GM21576 (cell line): ENCODE results near the gene TJP1.
"Not testable (repeated sequence)": the region's sequence is repeated elsewhere in the genome, so short reads cannot be mapped to it uniquely, and the experiment has no call there.

Source experiments
- ATAC-seq: cut with Tn5 transposase; IDR thresholded peaks from one replicate; pipeline ENCODE4 v1.9.1; 2021; ENCODE audit warnings: mild to moderate bottlenecking, moderate library complexity; ENCODE audit not compliant: unreplicated experiment

Gene TJP1

DNA sequence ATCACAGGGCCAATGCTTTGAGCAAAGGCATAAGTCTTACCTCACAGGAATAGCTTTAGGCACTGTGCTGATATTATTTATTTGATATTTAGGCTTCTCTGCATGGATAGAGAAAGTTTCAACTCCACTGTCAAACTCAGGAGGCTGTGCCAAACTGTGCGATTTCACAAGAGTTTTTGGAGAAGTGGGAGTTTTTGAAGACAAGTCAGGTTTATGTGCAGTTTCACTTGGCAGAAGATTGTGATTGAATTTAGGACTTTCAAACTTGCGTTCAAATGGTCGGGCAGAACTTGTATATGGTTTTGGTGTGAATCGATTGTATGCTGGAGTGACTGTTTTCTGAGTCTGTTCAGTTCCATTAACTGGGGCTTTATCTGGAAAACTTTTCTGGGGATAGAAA is 113.7 kb downstream of the TJP1 start:
- ATAC-seq, result no peak

DNA sequence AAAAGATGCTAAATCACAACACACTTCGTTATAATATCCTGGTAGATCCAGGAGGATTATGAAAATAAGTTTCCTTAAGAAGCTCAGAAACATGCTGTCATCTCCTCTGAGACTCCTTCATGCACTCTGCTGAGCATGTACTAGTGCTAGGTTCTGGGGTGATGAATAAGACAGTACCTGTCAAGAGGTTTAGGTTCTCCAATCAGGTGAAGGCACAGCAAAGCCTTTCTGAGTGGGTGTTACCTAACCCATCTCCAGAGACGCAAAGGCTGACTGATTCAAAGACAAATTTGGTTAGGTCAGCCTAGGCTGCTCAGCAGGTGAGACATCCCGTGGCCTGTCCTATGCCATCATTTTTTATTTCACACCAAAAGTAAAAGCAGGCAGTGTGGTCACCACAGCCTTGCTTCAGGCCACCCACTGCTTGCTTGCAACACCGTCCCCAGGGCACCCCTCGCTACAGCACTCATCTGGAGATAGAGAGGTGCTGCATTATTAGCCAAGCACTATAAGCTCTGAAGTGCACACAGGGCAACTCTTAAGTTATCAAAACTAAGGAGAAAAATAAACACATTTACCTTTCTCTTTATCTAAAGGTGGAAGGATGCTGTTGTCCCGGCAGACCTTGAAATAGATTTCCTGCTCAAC is 117.2 kb downstream of the TJP1 start:
- ATAC-seq, result no peak

DNA sequence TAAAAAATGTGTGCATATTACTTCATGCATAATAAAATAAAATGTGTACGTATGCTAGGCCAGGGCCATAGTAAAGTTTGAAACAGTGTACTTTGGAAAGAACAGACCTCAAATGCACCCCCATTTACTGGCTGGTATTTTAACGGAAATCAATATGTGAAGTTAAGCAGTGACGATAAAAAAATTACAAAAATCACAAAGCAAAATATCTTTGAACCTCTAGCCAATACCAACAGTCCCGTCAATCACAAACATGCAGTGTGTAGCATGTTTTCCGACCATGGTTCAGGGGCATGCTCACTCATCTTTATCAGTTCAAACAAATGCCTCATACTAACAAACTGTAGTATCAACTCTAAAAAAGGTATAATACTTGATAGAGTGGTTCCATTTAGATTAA is 121.1 kb downstream of the TJP1 start:
- ATAC-seq, result no peak

DNA sequence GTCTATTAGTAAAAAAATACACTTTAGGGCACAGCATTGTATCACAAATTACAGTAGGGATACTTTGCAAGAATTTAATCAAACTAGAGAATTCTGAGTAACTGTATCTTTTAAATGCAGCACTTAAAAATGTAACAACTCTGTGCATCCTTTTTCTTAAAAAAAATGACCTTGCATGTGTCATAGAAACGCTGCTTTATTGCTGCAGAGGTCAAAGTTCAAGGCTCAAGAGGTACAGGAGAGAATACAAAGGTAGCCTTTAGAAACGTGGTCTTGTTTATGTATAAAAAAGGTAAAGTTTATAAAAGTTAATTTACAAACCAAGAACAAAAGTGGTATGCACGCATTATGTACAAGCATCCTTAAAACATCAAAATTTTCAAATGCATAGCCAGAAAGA is 122.0 kb downstream of the TJP1 start:
- no peak for ATAC-seq

DNA sequence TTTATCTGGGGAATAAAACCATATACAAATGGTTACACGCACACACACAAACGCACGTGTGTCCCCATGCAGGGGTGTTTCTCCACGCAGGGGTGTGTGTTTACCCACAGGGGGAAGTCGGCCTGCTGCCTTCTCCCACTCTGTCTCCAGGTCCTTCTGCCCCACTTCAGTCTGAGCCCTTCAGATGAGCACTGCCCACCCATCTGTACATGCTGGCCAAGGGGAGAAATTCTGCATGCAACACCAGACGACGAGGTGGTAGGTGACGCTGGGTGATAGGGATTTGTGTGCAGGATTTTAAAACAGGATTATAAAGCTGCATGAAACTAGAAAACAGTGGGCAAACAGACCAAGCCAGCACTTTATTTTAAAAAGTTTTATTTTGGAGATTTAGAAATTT is 122.5 kb downstream of the TJP1 start:
- ATAC-seq, result no peak

DNA sequence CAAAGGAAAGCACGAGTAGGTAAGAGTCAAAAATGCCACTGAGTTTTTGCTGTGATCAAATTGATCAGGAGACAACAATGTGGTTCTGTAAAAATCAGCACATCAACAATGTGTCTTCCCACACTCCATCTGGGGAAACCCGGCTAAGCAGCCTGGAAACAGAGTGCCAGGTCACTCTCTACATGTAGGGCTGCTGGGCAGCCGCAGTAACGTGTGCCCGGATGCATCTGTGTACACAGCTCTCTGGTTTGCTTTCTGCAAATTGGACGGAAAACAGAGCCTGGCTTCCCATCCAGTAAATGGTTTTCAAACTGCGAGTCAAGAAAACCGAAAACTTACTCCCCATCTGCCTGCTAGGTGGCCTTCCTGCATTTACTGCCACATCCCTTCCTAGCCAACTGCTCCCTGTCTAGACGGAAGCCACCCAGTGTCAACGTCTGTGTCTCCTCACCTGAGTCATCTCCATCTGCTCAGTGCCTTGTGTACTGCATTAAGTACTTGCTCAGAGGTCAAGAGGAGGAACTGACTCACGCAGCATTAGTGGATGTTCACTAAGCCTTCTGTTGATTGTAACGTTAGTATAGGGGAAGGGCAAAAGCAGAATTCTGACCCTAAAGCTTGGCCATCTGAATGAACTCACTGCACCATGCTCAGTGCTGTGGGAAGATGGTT is 124.1 kb downstream of the TJP1 start:
- no peak for ATAC-seq

DNA sequence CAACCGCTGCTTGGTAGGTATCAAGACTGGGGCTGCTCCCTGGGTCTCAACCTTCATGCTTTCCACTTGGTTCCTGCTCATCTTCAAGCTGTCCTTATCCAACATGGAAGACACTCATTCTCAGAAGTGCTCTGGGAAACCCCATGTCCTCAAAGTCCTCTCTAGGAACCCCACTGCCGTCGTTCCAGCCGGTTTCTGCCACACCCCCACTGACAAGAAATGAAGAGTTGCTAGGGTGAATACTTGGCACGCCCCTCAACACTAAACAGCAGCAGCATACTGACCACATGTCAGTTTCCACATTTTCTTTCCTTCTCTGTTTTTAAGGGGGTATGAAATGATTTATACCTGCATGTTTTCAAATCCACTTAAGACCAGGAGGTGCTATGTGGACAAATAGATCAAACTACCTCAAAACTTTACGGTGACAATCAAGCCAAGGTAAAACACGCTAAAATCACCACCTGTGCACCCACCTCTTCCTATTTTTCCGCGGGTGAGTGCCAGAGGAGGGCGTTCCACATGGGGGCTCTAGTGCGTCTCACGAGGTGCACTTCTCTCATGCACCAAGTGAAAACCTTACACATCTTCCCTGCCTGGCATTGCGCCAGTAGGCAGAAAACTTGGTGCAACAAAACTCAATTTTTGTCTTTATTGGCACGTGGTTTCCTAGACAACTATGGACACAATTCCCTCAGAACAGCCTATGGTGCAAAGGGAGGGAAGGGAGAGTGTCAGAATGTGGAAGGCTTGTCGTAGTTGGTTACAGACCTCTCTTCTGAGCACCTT is 125.1 kb downstream of the TJP1 start:
- no peak for ATAC-seq

DNA sequence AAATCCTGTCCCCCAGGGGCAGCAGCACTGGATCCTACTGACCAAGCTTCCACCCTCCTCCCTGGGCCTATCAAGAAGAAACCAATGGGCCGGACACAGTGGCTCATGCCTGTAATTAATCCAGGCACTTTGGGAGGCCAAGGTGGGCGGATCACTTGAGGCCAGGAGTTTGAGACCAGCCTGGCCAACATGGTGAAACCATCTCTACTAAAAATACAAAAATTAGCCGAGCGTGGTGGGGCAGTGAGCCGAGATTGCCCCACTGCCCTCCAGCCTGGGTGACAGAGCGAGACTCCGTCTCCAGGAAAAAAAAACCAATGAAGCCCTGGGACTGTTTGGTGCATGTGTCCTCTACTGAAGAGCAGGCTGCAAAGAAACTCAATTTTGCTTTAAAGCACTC is 125.8 kb downstream of the TJP1 start:
- ATAC-seq, result not testable (repeated sequence)

DNA sequence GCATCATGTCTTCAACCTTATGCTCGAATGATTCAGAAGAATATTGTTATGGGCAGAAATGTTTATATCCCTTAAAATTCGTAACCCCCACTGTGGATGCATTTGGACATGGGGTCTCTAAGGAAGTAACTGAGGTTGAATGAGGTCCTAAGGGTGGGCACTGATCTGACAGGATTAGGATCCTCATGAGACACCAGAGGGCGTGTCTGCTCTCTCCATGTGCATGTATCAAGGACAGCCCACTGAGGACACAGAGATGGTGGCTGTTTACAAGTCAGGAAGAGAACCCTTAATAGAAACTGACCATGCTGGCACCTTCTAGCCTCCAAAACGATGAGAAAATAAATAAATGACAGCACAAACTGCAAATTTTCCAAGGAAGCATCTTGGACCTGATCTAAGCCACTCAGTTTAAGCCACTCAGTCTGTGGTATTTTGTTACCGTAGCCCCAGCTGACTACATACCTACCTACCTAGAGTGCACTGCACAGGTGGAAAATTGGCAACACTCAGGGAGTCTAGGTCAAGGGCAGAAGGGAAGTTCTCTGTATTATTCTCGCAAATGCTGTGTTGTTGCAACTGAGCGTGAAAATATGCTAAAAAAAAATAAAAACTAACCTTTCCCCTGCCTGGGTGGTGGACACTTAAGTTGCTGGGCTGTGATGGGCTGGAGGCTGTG is 126.6 kb downstream of the TJP1 start:
- ATAC-seq, result no peak

DNA sequence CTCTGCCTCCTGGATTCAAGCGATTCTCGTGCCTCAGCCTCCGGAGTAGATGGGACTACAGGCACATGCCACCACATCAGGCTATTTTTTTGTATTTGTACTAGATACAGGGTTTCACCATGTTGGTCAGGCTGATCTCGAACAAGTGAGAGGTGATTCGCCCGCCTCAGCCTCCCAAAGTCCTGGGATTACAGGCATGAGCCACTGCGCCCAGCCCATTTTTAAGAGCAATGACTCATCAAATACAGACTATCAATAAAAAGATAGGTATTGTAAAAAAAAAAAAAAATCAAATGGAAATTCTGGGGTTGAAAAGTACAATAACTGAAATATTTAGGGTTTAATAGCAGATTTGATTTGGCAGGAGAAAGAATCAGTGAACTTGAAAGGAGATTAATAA is 129.0 kb downstream of the TJP1 start:
- no peak for ATAC-seq

DNA sequence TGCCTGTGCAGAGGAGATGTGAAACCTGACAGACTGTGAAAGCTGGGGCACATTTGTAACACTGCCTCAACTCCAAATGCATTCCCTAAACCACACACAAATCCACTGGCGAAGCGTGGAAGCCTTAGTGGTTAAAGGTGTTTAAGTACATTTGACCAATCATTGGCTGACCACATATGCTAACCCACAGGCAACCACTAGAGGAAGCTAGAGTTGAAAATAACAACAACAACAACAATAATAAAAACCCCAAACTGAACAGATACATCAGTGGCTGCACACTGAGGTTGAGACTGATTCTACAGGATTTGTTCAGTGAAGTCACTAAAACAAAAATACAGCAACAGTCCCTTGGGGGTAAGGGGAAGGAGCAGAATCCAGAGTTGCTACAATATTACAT is 129.7 kb downstream of the TJP1 start:
- no peak for ATAC-seq

DNA sequence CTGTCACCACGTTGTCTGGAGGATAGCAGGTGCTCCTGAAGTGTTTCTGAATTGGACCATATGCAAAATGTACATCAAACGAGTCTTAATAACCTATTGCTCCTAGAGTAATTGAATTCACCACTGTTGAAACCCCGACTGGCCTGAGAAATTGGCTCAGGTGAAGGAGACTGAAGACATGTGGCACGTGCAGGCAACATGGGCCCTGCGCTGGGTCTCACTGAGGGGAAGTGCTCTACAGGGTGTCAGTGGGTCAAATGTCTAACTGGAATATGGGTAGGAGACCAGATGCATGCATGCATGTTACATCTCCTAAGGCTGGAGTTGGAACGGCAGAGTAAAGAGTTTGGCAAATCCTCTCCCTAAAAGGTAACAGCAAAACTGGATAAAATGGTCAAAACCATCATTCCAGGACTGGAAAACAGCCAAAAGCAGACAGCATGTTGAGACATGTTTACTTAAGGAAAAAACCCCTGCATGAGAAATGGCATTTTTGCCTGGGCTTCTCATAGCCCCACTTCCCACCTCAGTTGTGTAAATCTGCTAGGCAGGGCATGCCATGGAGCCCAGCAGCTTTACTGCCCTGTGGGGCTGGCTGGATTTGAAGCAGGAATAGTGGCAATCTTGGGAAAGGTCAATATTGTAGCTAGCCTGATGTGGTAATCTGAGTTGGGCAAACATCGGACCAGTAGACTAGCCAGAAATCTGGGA is 131.3 kb downstream of the TJP1 start:
- no peak for ATAC-seq

DNA sequence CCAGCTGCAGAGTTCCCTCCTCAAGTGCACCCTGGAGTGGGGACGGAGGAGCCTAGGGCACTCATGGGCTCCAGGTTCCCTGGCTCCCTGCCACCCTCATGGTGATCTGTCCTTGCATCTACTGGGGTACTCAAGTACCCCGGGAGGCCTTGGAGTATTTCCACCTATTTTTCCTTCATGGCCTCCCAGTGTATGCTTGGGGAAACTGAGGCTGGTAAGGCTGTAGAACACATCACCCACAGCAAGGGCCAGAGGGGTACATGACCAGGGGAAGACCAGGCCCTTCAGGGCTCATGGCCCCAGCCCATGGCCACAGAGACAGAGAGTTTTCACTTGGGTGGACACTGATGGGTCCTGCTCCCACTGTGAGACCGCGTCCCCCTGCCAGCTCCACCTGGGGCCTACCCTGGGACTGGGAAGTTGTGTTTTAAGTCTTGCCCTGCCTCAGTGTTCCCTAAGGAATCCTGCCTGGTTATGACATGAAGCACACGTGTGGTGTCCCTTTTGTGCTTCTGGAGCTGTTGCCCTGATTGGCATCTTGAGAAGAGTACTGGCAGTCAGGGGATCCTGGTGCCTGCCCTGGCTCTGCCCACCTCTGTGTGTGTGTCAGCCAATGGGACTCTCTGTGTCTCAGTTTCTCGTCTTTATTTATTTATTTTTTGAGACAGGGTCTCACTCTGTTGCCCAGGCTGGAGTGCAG is 132.8 kb downstream of the TJP1 start:
- no peak for ATAC-seq

DNA sequence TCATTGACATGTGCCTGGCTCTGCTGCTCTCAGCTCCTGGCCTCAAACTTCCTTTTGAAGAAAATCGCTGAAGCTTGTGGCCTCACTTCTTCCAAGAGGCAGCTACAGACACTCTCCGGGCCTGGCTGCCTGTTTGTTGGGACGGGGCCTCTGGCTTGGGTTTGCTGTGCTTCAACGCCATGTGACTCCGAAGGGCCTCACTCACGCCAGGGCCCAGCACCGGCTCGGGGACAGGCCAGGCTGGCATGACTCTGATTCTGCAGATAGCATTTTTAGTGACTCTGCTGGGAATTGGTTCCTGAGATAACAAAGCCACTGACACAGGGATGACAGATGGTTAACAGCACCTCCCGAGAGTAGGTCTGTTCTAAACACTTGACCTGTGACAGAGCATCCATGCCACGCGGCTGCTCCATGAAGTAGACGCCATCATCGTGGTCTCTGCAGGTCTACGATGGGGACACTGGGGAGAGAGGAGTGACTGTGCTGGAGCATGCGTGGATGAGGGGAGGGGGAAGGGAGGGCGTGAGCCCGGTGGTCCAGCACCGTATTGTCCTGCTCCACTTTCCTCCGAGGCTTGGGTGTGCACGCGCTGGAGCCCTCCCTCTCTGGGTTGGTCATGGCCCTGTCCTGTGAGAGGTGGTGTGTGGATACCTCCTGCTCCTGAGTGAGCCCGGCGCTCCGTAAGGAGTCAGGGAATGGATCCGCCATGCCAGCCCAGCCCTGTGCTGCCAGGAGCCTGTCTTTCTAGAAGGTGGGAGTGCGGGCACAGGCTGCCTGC is 133.6 kb downstream of the TJP1 start:
- no peak for ATAC-seq

DNA sequence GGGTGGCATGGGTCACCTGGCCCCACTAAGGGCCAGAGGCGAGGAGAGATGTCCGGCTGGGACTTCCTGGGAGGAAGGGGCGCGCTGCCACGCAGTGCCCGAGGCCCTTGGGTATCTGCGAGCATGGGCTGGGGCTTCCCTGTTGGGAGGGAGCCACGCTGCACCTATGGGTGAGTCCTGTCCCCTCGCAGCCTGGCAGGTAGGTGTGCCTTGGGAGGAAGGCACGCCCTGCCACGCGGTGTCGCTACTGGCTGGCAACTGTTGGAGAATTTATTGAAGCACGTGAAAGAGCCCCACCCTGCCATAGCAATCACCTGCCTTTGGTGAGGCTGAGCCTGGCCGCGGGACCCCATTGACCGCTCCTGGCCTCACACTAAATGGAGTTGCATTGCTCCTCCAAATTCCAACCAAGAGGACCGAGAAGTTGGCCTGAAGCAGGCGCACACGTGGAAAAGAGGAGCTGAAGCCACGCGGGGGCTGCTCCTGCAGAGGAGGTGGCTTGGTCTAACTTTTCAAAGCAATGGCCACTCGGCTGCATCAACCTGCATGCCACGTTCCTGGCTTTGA is 134.2 kb downstream of the TJP1 start:
- no peak for ATAC-seq

DNA sequence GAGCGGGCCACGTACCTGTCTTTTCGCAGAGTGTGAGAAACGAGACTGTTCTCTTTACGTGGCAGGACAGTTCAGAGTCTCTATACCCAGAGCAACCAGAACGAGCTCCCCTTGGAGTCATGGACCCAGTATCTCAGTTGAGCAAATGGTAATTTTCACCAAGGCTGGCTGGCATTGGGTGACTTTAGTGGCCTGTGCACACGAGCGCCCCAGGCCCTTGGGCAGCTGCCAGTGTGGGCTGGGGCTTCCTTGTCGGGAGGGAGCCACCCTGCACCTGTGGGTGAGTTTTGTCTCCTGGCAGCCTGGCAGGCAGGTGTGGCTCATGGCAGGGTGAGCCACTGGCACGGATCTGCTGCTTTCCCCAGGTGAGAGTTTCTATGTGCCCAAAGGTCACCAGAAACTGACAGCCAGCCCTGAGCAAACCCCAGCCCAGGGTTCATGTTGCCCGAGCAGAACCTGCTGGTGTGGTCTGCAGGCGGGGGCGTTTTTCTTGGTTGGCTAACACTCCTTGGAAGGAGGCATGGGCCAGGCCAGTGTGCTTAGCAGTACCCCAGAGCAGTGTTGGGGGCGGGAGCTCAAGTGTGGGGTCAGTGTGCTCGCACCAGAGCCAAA is 135.0 kb downstream of the TJP1 start:
- ATAC-seq, result no peak

DNA sequence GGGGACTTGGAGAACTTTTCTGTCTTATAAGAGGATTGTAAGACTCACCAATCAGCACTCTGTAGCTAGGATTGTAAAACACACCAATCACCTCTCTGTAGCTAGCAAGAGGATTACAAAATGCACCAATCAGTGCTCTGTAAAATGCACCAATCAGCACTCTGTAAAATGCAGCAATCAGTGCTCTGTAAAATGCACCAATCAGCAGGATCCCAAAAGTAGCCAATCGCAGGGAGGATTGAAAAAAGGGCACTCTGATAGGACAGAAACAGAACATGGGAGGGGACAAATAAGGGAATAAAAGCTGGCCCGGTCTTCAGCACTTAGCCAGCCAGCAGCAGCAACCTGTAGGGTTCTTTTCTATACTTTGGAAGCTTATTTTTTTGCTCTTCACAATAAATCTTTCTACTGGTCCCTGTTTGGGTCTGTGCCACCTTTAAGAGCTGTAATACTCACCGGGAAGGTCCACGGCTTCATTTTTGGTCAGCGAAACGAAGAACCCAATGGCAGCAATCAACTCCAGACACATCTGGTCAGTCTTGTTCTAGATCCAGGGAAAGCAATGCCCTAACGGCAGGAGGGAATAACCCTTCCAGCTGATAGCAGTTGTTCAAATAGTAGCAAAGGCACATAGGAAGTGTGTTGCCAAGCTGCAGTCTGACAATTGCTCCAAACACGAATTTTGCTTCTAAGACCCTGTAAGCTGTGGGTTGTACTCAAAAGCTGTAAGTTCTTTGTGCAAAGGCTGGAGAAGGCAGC is 135.6 kb downstream of the TJP1 start:
- no peak for ATAC-seq

DNA sequence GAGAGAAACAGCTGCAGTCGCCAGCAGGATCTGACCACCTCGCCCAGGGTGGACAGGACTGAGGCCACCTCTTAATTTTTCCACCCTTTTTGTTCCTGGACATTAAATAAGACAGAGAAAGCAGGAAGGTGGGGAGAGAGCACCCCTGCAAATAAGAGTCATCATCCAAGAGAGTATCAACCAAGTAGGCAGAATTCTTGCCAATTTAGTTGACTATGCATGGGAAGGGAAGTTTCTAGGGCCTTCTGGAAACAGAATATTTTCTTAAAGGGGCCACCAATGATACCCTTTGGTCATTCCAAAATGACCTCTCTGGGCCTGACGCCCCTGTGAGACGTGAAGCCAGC is 136.2 kb downstream of the TJP1 start:
- no peak for ATAC-seq
